Glutamatergic neuron (in vitro differentiated cells): ENCODE data around the gene PCGF1. TPM values are rescaled to one million over a fixed set of nuclear protein-coding genes. Genes with fewer than 3 reads are reported as not detected.
A peak's percentile ranks its signal among the peaks of the same experiment; 100 is the strongest.

Source experiments
- DNase-seq: peaks from one replicate; pipeline ENCODE4 v3.0.0; 2022
- H3K27ac Mint-ChIP-seq: one replicate; pipeline ENCODE4 v1.8.0; 2020; ENCODE audit warnings: mild to moderate bottlenecking, mixed read lengths, inconsistent platforms; ENCODE audit not compliant: unreplicated experiment
- H3K27me3 Mint-ChIP-seq: one replicate; pipeline ENCODE4 v1.8.0; 2020; ENCODE audit warnings: mild to moderate bottlenecking, moderate library complexity, mixed read lengths, inconsistent platforms; ENCODE audit not compliant: unreplicated experiment
- H3K36me3 Mint-ChIP-seq: one replicate; pipeline ENCODE4 v1.8.0; 2020; ENCODE audit warnings: mild to moderate bottlenecking, mixed read lengths, inconsistent platforms; ENCODE audit not compliant: unreplicated experiment
- H3K4me1 Mint-ChIP-seq: one replicate; pipeline ENCODE4 v1.8.0; 2020; ENCODE audit warnings: mild to moderate bottlenecking, low read depth, mixed read lengths, inconsistent platforms; ENCODE audit not compliant: unreplicated experiment
- H3K4me3 Mint-ChIP-seq: one replicate; pipeline ENCODE4 v1.8.0; 2020; ENCODE audit warnings: mild to moderate bottlenecking, mixed read lengths, inconsistent platforms; ENCODE audit not compliant: unreplicated experiment
- H3K9me3 Mint-ChIP-seq: one replicate; pipeline ENCODE4 v1.8.0; 2020; ENCODE audit warnings: mild to moderate bottlenecking, moderate library complexity, mixed read lengths, inconsistent platforms; ENCODE audit not compliant: unreplicated experiment
- long read RNA-seq: library from polyadenylated mRNA; unstranded; transcript quantifications from one replicate; pipeline ENCODE4 v2.0.0, GENCODE V29; 2020; ENCODE audit not compliant: unreplicated experiment
- total RNA-seq: library from RNA; stranded (reverse); fragmentation: NEBNext Ultra II Directional; extraction: Animal tissue kit (Norgen Biotek cat#: 25700); gene quantifications from one replicate; pipeline ENCODE4 v1.2.1, GENCODE V29; 2021; ENCODE audit not compliant: unreplicated experiment
- TF ChIP-seq, protein P1 (sequence below): fragments of 200-600 bp; sonication (generic); IDR thresholded peaks from one replicate; pipeline ENCODE4 v1.5.0; 2021; ENCODE audit not compliant: partially characterized antibody, unreplicated experiment

Gene PCGF1
- 32.3 TPM for total RNA-seq
- long read RNA-seq, partial matches to known transcripts, result 1 of 10 reads
- long read RNA-seq, other reads (novel, unspliced or antisense), result 4 of 10 reads

DNA sequence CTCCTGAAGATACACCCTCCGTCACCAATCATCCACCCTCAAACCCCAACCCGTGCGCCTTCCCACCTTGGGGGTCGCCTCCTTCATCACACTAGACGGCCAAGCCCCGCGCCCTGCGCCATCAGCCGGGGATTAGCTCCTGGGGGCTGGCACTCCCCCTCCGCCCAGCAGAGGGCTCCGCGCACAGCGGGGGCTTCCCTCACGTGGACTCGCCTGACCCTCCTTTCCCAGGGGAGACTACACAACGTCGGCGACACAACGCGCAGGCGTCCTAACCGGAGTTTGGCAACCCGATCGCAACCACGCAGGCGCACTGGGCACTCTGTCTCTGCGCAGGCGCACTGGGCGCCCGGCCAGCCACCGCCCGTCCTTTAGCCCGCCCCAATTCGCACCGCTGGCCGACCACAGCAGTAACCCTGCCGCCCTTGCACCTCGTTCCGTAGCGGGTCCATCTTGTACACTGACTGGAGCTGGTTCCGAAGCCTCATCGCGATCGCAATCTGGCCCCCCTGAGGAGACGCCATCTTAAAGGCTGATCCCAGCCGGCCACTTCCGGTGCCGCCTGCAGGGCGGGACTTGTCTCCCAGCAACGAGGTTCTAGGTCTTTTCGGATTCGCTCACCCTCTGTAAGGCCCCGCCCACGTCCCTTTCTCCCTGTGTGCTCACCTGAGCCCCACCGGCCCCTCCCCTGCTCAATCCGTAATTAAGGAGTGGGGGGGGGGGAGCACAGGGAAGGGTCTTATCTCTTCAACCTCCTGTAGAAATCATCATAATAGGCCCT lies at the start of gene PCGF1:
Gene PCGF1, minus strand, starts transcription at position 551 of the 781 bp plus-strand sequence. Its CDS starts 27 bp downstream, at position 524.
- peaks cover 17% of the 10 kb centered on the region for H3K4me1 Mint-ChIP-seq
- H3K27ac Mint-ChIP-seq, result peak within 1 kb of the TSS; percentile 100
- H3K4me3 Mint-ChIP-seq, result peak within 1 kb of the TSS; percentile 100
- peaks cover 35% of the 10 kb centered on the region for H3K27me3 Mint-ChIP-seq
- DNase-seq, result peak; percentile 97
- H3K9me3 Mint-ChIP-seq, result peaks cover 31% of the 10 kb centered on the region
- peaks cover 8% of the 10 kb centered on the region for H3K36me3 Mint-ChIP-seq
- TF ChIP-seq, protein P1, sequence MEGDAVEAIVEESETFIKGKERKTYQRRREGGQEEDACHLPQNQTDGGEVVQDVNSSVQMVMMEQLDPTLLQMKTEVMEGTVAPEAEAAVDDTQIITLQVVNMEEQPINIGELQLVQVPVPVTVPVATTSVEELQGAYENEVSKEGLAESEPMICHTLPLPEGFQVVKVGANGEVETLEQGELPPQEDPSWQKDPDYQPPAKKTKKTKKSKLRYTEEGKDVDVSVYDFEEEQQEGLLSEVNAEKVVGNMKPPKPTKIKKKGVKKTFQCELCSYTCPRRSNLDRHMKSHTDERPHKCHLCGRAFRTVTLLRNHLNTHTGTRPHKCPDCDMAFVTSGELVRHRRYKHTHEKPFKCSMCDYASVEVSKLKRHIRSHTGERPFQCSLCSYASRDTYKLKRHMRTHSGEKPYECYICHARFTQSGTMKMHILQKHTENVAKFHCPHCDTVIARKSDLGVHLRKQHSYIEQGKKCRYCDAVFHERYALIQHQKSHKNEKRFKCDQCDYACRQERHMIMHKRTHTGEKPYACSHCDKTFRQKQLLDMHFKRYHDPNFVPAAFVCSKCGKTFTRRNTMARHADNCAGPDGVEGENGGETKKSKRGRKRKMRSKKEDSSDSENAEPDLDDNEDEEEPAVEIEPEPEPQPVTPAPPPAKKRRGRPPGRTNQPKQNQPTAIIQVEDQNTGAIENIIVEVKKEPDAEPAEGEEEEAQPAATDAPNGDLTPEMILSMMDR, result peak; percentile 60

DNA sequence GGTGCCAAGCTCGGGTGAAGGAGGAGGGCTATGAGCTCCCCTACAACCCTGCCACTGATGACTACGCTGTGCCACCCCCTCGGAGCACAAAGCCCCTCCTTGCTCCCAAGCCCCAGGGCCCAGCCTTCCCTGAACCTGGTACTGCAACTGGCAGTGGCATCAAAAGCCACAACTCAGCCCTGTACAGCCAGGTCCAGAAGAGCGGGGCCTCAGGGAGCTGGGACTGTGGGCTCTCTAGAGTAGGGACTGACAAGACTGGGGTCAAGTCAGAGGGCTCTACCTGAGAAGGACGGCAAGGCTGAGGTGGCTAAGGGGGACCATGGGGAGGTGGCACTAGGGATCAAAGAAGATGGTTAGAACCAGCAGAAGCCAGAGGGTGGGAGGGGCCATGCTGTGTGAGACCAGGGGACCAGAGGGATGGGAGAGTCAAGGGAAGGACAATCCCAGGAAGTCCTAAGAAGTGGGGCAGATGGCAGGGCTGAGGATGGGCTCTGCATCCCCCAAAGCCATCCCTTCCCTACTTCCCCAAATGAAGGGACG lies 49.4 kb upstream of the PCGF1 start:
- peaks cover 23% of the 10 kb centered on the region for H3K27me3 Mint-ChIP-seq
- no peak overlapping the region for H3K4me3 Mint-ChIP-seq
- H3K36me3 Mint-ChIP-seq, result peaks cover 2% of the 10 kb centered on the region
- no peak for DNase-seq
- no peak overlapping the region for H3K27ac Mint-ChIP-seq
- H3K9me3 Mint-ChIP-seq, result peaks cover 9% of the 10 kb centered on the region
- TF ChIP-seq, protein P1, result no peak
- peaks cover 8% of the 10 kb centered on the region for H3K4me1 Mint-ChIP-seq

DNA sequence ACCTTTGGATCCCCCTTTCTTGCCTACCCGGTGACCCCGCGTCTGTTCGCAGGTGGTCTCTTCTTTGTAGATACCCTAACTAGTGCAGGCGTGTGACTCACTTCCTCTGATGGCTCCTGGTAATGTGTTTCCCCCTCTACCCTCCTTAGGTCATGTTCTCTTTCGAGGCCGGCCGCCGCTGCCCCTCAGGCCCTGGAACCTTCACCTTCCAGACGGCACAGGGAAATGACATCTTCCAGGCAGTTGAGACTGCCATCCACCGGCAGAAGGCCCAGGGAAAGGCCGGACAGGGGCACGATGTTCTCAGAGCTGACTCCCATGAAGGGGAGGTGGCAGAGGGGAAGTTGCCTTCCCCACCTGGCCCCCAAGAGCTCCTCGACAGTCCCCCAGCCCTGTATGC lies 48.7 kb upstream of the PCGF1 start:
- Mint-ChIP-seq H3K9me3 (peaks cover 14% of the 10 kb centered on the region), H3K27me3 (peaks cover 26% of the 10 kb centered on the region), H3K4me3 (no peak overlapping the region), H3K27ac (no peak overlapping the region), H3K36me3 (peaks cover 9% of the 10 kb centered on the region), H3K4me1 (peaks cover 14% of the 10 kb centered on the region)
- TF ChIP-seq, protein P1, result no peak
- DNase-seq, result no peak

DNA sequence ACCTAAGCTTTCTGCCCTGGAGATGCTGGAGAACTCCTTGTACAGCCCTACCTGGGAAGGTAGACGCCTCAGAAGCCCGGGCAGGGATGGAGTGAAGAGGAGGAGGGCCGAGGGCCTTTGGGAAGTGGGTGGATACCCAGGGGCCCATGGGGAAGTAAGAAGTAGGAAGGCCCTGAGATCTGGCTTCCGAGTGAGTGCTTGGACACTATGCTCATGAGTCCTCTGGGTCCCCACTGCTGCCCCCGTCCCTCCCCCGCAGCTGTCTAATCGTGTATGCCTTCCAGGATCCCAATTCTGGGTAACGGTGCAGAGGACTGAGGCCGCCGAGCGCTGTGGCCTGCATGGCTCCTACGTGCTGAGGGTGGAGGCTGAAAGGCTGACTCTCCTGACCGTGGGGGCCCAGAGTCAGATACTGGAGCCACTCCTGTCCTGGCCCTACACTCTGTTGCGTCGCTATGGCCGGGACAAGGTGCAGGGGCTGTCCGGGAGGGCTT lies 48.2 kb upstream of the PCGF1 start:
- Mint-ChIP-seq H3K9me3 (peaks cover 14% of the 10 kb centered on the region), H3K36me3 (peaks cover 9% of the 10 kb centered on the region), H3K4me1 (peaks cover 17% of the 10 kb centered on the region), H3K4me3 (peak overlapping the region; percentile 92), H3K27ac (no peak overlapping the region), H3K27me3 (peaks cover 28% of the 10 kb centered on the region)
- no peak for DNase-seq
- TF ChIP-seq, protein P1, result no peak
